Thyroid gland (tissue), 4 donors: ENCODE measurements around the gene GPATCH2. TPM values are rescaled to one million over a fixed set of nuclear protein-coding genes. Genes with fewer than 3 reads are reported as not detected.

Experiments used
- DNase-seq, 2 donors: peaks; one replicate each; pipeline ENCODE4 v3.0.0-alpha.2; 2019
- H3K27ac ChIP-seq, 3 donors: fragments of 200-600 bp; sonication (generic); 1 replicate in 2 of 3; 2 replicates in 1 of 3; pipeline ENCODE4 v1.5.1; 2016 to 2019; ENCODE audit warnings: mild to moderate bottlenecking in 1 of 3, moderate library complexity in 1 of 3
- H3K27me3 ChIP-seq: fragments of 200-600 bp; sonication (generic); one replicate; pipeline ENCODE4 v1.5.1; 2019
- H3K36me3 ChIP-seq, 2 donors: fragments of 200-600 bp; sonication (generic); one replicate each; pipeline ENCODE4 v1.5.1; 2016 to 2019
- H3K4me1 ChIP-seq, 2 donors: fragments of 200-600 bp; sonication (generic); one replicate each; pipeline ENCODE4 v1.5.1; 2017 to 2019
- H3K4me3 ChIP-seq, 3 donors: fragments of 200-600 bp; sonication (generic); replicated peaks in 1 of 3; 1 replicate in 2 of 3; 2 replicates in 1 of 3; pipeline ENCODE4 v1.5.1; 2016; ENCODE audit warnings: mild to moderate bottlenecking in 1 of 3
- H3K9me3 ChIP-seq: fragments of 200-600 bp; sonication (generic); one replicate; pipeline ENCODE4 v1.5.1; 2017
- CTCF ChIP-seq, 6 experiments: fragments of 200-600 bp in 3 of 6; fragments of 450-650 bp in 3 of 6; sonication (generic) in 3 of 6; IDR thresholded peaks; one replicate each; pipeline ENCODE4 v1.5.1; 2016 to 2019; ENCODE audit warnings: antibody characterized with exemption in 6 of 6, mild to moderate bottlenecking in 2 of 6, inconsistent platforms in 1 of 6, moderate library complexity in 1 of 6
- POLR2A ChIP-seq, 2 donors: fragments of 450-650 bp; IDR thresholded peaks; one replicate each; pipeline ENCODE4 v1.6.1; 2017; ENCODE audit warnings: antibody characterized with exemption in 2 of 2, mild to moderate bottlenecking in 2 of 2, moderate library complexity in 1 of 2
- WGBS, 2 donors: methylation state at CpG; one replicate each; pipeline ENCODE4 v1.1.5; 2017; 5-methylcytosine and 5-hydroxymethylcytosine counted together
- intact Hi-C: fragments of 100-400 bp; cut with DNase I; formaldehyde crosslinking; loops from one replicate; pipeline ENCODE4 v1.15.1; 2023
- total RNA-seq, 4 donors: library from RNA; depleted of rRNA; stranded (reverse); fragments of >200 nt; gene quantifications; one replicate each; pipeline ENCODE4 v1.2.3, GENCODE V29; 2016

GPATCH2 gene
- total RNA-seq, result 10 to 100 TPM; 21.4 to 47.9 (median 34.0) TPM

- intact Hi-C loops, result no loop called here
Measured at GRCh38 chr1:217630711-217631591, at the start of gene GPATCH2, which contains the start of gene SPATA17. Gene GPATCH2, minus strand, starts transcription at chr1:217631090. Its CDS starts 119 bp downstream, at chr1:217630971. Gene SPATA17, plus strand, starts transcription at chr1:217631344. Its CDS starts 35 bp downstream, at chr1:217631379.

GRCh38 chr1:217674028-217674729 is 43.3 kb upstream of the GPATCH2 start:
- Histone ChIP-seq H3K27ac (no peak overlapping the region), H3K27me3 (no peaks in the 10 kb centered on the region), H3K4me3 (no peak overlapping the region), H3K4me1 (no peaks in the 10 kb centered on the region), H3K36me3 (no peaks in the 10 kb centered on the region), H3K9me3 (no peaks in the 10 kb centered on the region)
- TF ChIP-seq CTCF (IDR thresholded peaks at IDR 0.05) (no peak), POLR2A (IDR thresholded peaks at IDR 0.05) (no peak)
- WGBS, 2 donors, result 54 to 70% methylated on average over 2 to 4 of the region's 4 CpGs
- intact Hi-C loops, result no loop called here
- DNase-seq, result no peak

More at GRCh38 chr1:217630711-217631591, at the start of gene GPATCH2, which contains the start of gene SPATA17:
- no peaks in the 10 kb centered on the region for H3K9me3 ChIP-seq
- H3K27me3 ChIP-seq, result no peaks in the 10 kb centered on the region
- peaks cover 0 to 20% of the 10 kb centered on the region in 2 donors for H3K4me1 ChIP-seq
- peak; percentile 76 to 81 for DNase-seq
- 0 to 1% methylated on average over 37 to 42 of the region's 42 CpGs for WGBS, 2 donors
- no peaks in the 10 kb centered on the region for H3K36me3 ChIP-seq
- TF ChIP-seq CTCF (IDR thresholded peaks at IDR 0.05), result peak in 4 of 6 experiments; percentile 32 to 70 (median 51)
- TF ChIP-seq POLR2A (IDR thresholded peaks at IDR 0.05), result peak in 1 of 2 donors; percentile 54
- peak within 1 kb of the TSS; percentile 12 to 83 (median 78) for H3K4me3 ChIP-seq
- H3K27ac ChIP-seq, result peak within 1 kb of the TSS; percentile 63 to 90 (median 88)

GRCh38 chr1:217673387-217673786 is 42.5 kb upstream of the GPATCH2 start:
- TF ChIP-seq CTCF (IDR thresholded peaks at IDR 0.05), result no peak
- no peak for TF ChIP-seq POLR2A (IDR thresholded peaks at IDR 0.05)
- Histone ChIP-seq H3K36me3 (no peaks in the 10 kb centered on the region), H3K4me3 (no peak overlapping the region), H3K9me3 (no peaks in the 10 kb centered on the region), H3K4me1 (no peaks in the 10 kb centered on the region), H3K27me3 (no peaks in the 10 kb centered on the region), H3K27ac (no peak overlapping the region)
- DNase-seq, result no peak
- 80 to 85% methylated on average over 2 of the region's 2 CpGs for WGBS, 2 donors
- intact Hi-C loops, result no loop called here

GRCh38 chr1:217668351-217668940 is 37.6 kb upstream of the GPATCH2 start:
- H3K27me3 ChIP-seq, result no peaks in the 10 kb centered on the region
- no peaks in the 10 kb centered on the region for H3K36me3 ChIP-seq
- TF ChIP-seq CTCF (IDR thresholded peaks at IDR 0.05) (no peak), POLR2A (IDR thresholded peaks at IDR 0.05) (no peak)
- no peak overlapping the region for H3K4me3 ChIP-seq
- H3K9me3 ChIP-seq, result no peaks in the 10 kb centered on the region
- H3K4me1 ChIP-seq, result no peaks in the 10 kb centered on the region
- WGBS, 2 donors, result 81% methylated on average over 2 of the region's 2 CpGs
- no peak overlapping the region for H3K27ac ChIP-seq
- intact Hi-C loops, result no loop called here
- DNase-seq, result no peak
